Measurements from ENCODE around the gene OOSP1. TPM values are rescaled to one million over a fixed set of nuclear protein-coding genes. Genes with fewer than 3 reads are reported as not detected.
A peak's percentile ranks its signal among the peaks of the same experiment; 100 is the strongest.

Gene OOSP1
- polyA plus RNA-seq, 3 donors: not detected

GRCh38 chr11:59898650-59899049, 39.6 kb upstream of the OOSP1 start:
- H3K27ac Mint-ChIP-seq: no peak overlapping the region
- H3K4me1 Mint-ChIP-seq: peaks cover 4% of the 10 kb centered on the region
- H3K9me3 ChIP-seq (replicated peaks in 1 of 2; ENCODE audit: control insufficient read depth in 1 of 2, insufficient read depth in 1 of 2, low read length in 2 of 2): peaks cover 7 to 20% of the 10 kb centered on the region in 2 donors
- no peak for DNase-seq
- H3K9me3 Mint-ChIP-seq: peaks cover 4 to 24% (median 13%) of the 10 kb centered on the region in 7 donors
- no peak overlapping the region for H3K4me2 ChIP-seq (replicated peaks; ENCODE audit: extremely low read depth, low read length, poor library complexity, severe bottlenecking)
- no peak overlapping the region for H3K9ac ChIP-seq (ENCODE audit: insufficient read depth, low read length, poor library complexity, severe bottlenecking)
- no peaks in the 10 kb centered on the region for H3K36me3 ChIP-seq (replicated peaks in 1 of 2; ENCODE audit: control insufficient read depth in 1 of 2, insufficient read depth in 2 of 2, low read length in 2 of 2)
- 99% methylated on average over 6 of the region's 7 CpGs for WGBS (ENCODE audit: insufficient coverage)
- no peak for TF ChIP-seq CTCF (IDR thresholded peaks at IDR 0.05)
- H4K20me1 ChIP-seq (ENCODE audit: insufficient read depth, low read length): no peaks in the 10 kb centered on the region
- no peak overlapping the region for H3K4me3 ChIP-seq (replicated peaks in 1 of 3; ENCODE audit: low read depth in 2 of 3, low read length in 3 of 3)
- intact Hi-C loops (cut with micrococcal nuclease): no loop called here
- H3K4me3 Mint-ChIP-seq: no peak overlapping the region
- H2AFZ ChIP-seq (ENCODE audit: insufficient read depth, low read depth, low read length, poor library complexity, severe bottlenecking): no peak overlapping the region
- H3K4me1 ChIP-seq (ENCODE audit: control insufficient read depth in 1 of 2, insufficient read depth in 2 of 2, low read length in 2 of 2): no peaks in the 10 kb centered on the region
- no peaks in the 10 kb centered on the region for H3K27me3 ChIP-seq (ENCODE audit: control insufficient read depth in 2 of 2, insufficient read depth in 2 of 2, low read length in 2 of 2)
- no peak overlapping the region for H3K27ac ChIP-seq (ENCODE audit: low read depth in 1 of 2, low read length in 2 of 2)
- peaks cover 1 to 2% (median 1%) of the 10 kb centered on the region in 3 donors for H3K27me3 Mint-ChIP-seq (ENCODE audit: low read depth in 3 of 3)
- peaks cover 0 to 3% of the 10 kb centered on the region in 2 donors for H3K36me3 Mint-ChIP-seq
- no peaks in the 10 kb centered on the region for H3K79me2 ChIP-seq (ENCODE audit: insufficient read depth, low read length)

- no peaks in the 10 kb centered on the region for H3K36me3 ChIP-seq (replicated peaks in 1 of 2; ENCODE audit: control insufficient read depth in 1 of 2, insufficient read depth in 2 of 2, low read length in 2 of 2)
- H3K4me3 ChIP-seq (replicated peaks in 1 of 3; ENCODE audit: low read depth in 2 of 3, low read length in 3 of 3): no peak overlapping the region
- H3K9ac ChIP-seq (ENCODE audit: insufficient read depth, low read length, poor library complexity, severe bottlenecking): no peak overlapping the region
- intact Hi-C loops (cut with micrococcal nuclease): no loop called here
- Mint-ChIP-seq H3K27me3 (ENCODE audit: low read depth in 3 of 3) (peaks cover 1 to 2% (median 1%) of the 10 kb centered on the region in 3 donors), H3K36me3 (peaks cover 0 to 3% of the 10 kb centered on the region in 2 donors), H3K4me1 (peaks cover 4% of the 10 kb centered on the region), H3K4me3 (no peak overlapping the region), H3K9me3 (peaks cover 4 to 25% (median 13%) of the 10 kb centered on the region in 7 donors), H3K27ac (peak overlapping the region in 1 of 7 donors; percentile 48)
- no peaks in the 10 kb centered on the region for H4K20me1 ChIP-seq (ENCODE audit: insufficient read depth, low read length)
- H3K27ac ChIP-seq (ENCODE audit: low read depth in 1 of 2, low read length in 2 of 2): no peak overlapping the region
- no peak overlapping the region for H2AFZ ChIP-seq (ENCODE audit: insufficient read depth, low read depth, low read length, poor library complexity, severe bottlenecking)
- H3K27me3 ChIP-seq (ENCODE audit: control insufficient read depth in 2 of 2, insufficient read depth in 2 of 2, low read length in 2 of 2): no peaks in the 10 kb centered on the region
- DNase-seq: peak in 1 of 3 donors; percentile 31
- H3K4me1 ChIP-seq (ENCODE audit: control insufficient read depth in 1 of 2, insufficient read depth in 2 of 2, low read length in 2 of 2): no peaks in the 10 kb centered on the region
- 51% methylated on average over 8 of the region's 11 CpGs for WGBS (ENCODE audit: insufficient coverage)
- peaks cover 7 to 20% of the 10 kb centered on the region in 2 donors for H3K9me3 ChIP-seq (replicated peaks in 1 of 2; ENCODE audit: control insufficient read depth in 1 of 2, insufficient read depth in 1 of 2, low read length in 2 of 2)
- H3K79me2 ChIP-seq (ENCODE audit: insufficient read depth, low read length): no peaks in the 10 kb centered on the region
- no peak overlapping the region for H3K4me2 ChIP-seq (replicated peaks; ENCODE audit: extremely low read depth, low read length, poor library complexity, severe bottlenecking)
- TF ChIP-seq CTCF (IDR thresholded peaks at IDR 0.05): no peak
Observed at GRCh38 chr11:59899532-59899931, 38.7 kb upstream of the OOSP1 start.

Measured in CD14-positive monocyte (primary cell).